ENCODE measurements around the gene HGFAC.
"Not testable (repeated sequence)": the region's sequence is repeated elsewhere in the genome, so short reads cannot be mapped to it uniquely, and the experiment has no call there.

HGFAC gene

GRCh38 chr4:3444351-3445110 lies 2.8 kb downstream of the HGFAC start:
- no peak for DNase-seq

GRCh38 chr4:3445111-3445820 lies 3.5 kb downstream of the HGFAC start:
- no peak for DNase-seq

GRCh38 chr4:3445829-3446545 lies 4.2 kb downstream of the HGFAC start:
- DNase-seq, result no peak

- no peak for DNase-seq
Measured at GRCh38 chr4:3446631-3447320, 5.0 kb downstream of the HGFAC start.

- no peak for DNase-seq
Measured at GRCh38 chr4:3447431-3448395, 5.9 kb downstream of the HGFAC start.

- no peak for DNase-seq
Measured at GRCh38 chr4:3449047-3449573, 7.3 kb downstream of the HGFAC start.

GRCh38 chr4:3449574-3450534 lies 8.1 kb downstream of the HGFAC start:
- no peak for DNase-seq

- DNase-seq, result no peak
Measured at GRCh38 chr4:3450643-3451042, 8.9 kb downstream of the HGFAC start.

- no peak for DNase-seq
Measured at GRCh38 chr4:3451956-3452355, 10.2 kb downstream of the HGFAC start.

- DNase-seq, result no peak
Measured at GRCh38 chr4:3452376-3452775, 10.6 kb downstream of the HGFAC start.

GRCh38 chr4:3455596-3455995 lies 13.8 kb downstream of the HGFAC start:
- not testable (repeated sequence) for DNase-seq

- no peak for DNase-seq
Measured at GRCh38 chr4:3458371-3458770, 16.6 kb downstream of the HGFAC start.

- DNase-seq, result not testable (repeated sequence)
Measured at GRCh38 chr4:3459156-3459555, 17.4 kb downstream of the HGFAC start.

GRCh38 chr4:3460926-3461325 lies 19.2 kb downstream of the HGFAC start:
- DNase-seq, result no peak

- DNase-seq, result no peak
Measured at GRCh38 chr4:3461515-3462291, 19.9 kb downstream of the HGFAC start.

- no peak for DNase-seq
Measured at GRCh38 chr4:3462321-3462789, 20.6 kb downstream of the HGFAC start.

GRCh38 chr4:3462790-3463415 lies 21.1 kb downstream of the HGFAC start, which contains the start of gene DOK7:
Gene DOK7 (plus strand): TSS chr4:3463306. CDS start chr4:3463376, 70 bp downstream.
- no peak for DNase-seq

GRCh38 chr4:3463556-3464348 lies 22.0 kb downstream of the HGFAC start:
- no peak for DNase-seq

All from stimulated activated naive CD4-positive, alpha-beta T cell (primary cell).